Measurements from ENCODE around the gene ZBTB7C.

The ZBTB7C gene

GRCh38 chr18:48338915-48339314, 70.3 kb downstream of the ZBTB7C start (continued):
- TF ChIP-seq ZNF223 (tag by site-specific recombination; IDR thresholded peaks at IDR 0.05) (no peak), ZNF184 (tag by site-specific recombination; IDR thresholded peaks at IDR 0.05) (no peak), ZNF473 (tag by site-specific recombination; IDR thresholded peaks at IDR 0.05) (no peak), ZNF768 (tag by site-specific recombination; IDR thresholded peaks at IDR 0.05) (no peak), ZBTB6 (tag by site-specific recombination; IDR thresholded peaks at IDR 0.05) (no peak), GFI1B (tag by site-specific recombination; IDR thresholded peaks at IDR 0.05) (no peak)

DNA sequence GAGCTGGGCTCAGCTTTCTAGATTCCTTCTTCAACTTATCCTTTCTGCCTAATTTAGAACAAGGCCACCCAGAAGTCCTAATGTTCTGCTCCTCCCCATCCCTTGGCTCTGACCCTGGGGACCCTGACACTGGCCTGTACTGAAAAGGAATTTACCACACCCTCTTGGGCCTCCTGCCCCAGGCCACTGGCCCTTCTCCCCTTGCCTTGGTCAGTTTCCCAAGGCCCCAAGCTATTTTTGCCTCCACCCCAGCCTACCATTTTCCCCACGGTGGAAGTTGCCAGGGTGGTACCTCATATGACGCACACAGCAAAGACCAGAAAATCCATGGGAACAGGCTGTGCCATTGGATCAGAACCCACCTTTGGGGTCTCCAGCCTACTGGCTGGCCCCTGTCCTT, 72.1 kb downstream of the ZBTB7C start:
- TF ChIP-seq ZNF777 (tag by site-specific recombination; IDR thresholded peaks at IDR 0.05; ENCODE audit: borderline replicate concordance) (no peak), FEZF1 (tag by site-specific recombination; IDR thresholded peaks at IDR 0.05) (no peak), ZNF221 (tag by site-specific recombination; IDR thresholded peaks at IDR 0.05; ENCODE audit: borderline replicate concordance) (no peak), KLF10 (tag by site-specific recombination; IDR thresholded peaks at IDR 0.05) (no peak)
- TF ChIP-seq, protein P1, sequence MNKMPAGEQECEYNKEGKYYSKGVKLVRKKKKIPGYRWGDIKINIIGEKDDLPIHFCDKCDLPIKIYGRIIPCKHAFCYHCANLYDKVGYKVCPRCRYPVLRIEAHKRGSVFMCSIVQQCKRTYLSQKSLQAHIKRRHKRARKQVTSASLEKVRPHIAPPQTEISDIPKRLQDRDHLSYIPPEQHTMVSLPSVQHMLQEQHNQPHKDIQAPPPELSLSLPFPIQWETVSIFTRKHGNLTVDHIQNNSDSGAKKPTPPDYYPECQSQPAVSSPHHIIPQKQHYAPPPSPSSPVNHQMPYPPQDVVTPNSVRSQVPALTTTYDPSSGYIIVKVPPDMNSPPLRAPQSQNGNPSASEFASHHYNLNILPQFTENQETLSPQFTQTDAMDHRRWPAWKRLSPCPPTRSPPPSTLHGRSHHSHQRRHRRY (tag by site-specific recombination; IDR thresholded peaks at IDR 0.05): no peak
- Histone ChIP-seq H3K4me1 (ENCODE audit: control insufficient read depth, insufficient read depth, low read length) (no peaks in the 10 kb centered on the region), H3K36me3 (ENCODE audit: control insufficient read depth in 2 of 2, insufficient read depth in 1 of 2, low read length in 2 of 2) (no peaks in the 10 kb centered on the region), H3K4me3 (ENCODE audit: low read depth, low read length) (no peak overlapping the region), H3K27ac (ENCODE audit: extremely low read depth, low read depth, low read length) (no peak overlapping the region), H3K9me3 (ENCODE audit: control insufficient read depth, insufficient read depth, low read depth, low read length) (no peaks in the 10 kb centered on the region)
- ChIA-PET CTCF (interaction anchor here (0.6 to 1.0 kb wide), 3 partner anchors 109 to 331 kb away, joined by 3 read pairs; no protein-coding TSS in a partner anchor), POLR2A (no interaction called here)

DNA sequence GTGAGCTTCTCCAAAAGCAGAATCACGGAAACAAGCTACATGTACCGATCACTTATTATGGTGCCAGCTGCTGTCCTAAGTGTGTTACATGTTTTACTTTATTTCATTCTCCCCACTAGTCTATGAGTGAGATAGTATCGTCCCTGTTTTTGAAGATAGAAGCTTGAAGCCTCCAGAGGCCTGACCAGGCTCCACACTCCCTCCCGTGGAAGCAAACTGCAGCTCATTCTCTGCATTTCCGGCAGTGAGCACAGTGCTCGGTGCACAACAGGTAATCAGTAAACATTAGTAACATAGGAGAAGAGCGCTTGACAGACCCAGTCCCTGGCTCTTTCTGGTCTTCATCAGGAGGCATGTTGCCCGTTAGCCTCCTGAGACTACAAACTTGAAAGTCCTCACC, 72.9 kb downstream of the ZBTB7C start:
- Histone ChIP-seq H3K9me3 (ENCODE audit: control insufficient read depth, insufficient read depth, low read depth, low read length) (no peaks in the 10 kb centered on the region), H3K4me1 (ENCODE audit: control insufficient read depth, insufficient read depth, low read length) (no peaks in the 10 kb centered on the region), H3K27ac (ENCODE audit: extremely low read depth, low read depth, low read length) (no peak overlapping the region), H3K4me3 (ENCODE audit: low read depth, low read length) (no peak overlapping the region), H3K36me3 (ENCODE audit: control insufficient read depth in 2 of 2, insufficient read depth in 1 of 2, low read length in 2 of 2) (no peaks in the 10 kb centered on the region)
- POLR2A ChIA-PET: no interaction called here
- no peak for TF ChIP-seq ZNF510 (tag by site-specific recombination; IDR thresholded peaks at IDR 0.05; ENCODE audit: insufficient replicate concordance)
- no peak for TF ChIP-seq ZSCAN5A (tag by site-specific recombination; IDR thresholded peaks at IDR 0.05)
- no peak for TF ChIP-seq ZNF707 (tag by site-specific recombination; IDR thresholded peaks at IDR 0.05)
- TF ChIP-seq, protein P2, sequence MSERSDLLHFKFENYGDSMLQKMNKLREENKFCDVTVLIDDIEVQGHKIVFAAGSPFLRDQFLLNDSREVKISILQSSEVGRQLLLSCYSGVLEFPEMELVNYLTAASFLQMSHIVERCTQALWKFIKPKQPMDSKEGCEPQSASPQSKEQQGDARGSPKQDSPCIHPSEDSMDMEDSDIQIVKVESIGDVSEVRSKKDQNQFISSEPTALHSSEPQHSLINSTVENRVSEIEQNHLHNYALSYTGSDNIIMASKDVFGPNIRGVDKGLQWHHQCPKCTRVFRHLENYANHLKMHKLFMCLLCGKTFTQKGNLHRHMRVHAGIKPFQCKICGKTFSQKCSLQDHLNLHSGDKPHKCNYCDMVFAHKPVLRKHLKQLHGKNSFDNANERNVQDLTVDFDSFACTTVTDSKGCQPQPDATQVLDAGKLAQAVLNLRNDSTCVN (tag by site-specific recombination; optimal IDR thresholded peaks at IDR 0.05): no peak
- no peak for TF ChIP-seq TCF7L2 (IDR thresholded peaks at IDR 0.05; ENCODE audit: borderline replicate concordance, low read depth, low read length)
- TF ChIP-seq ZNF548 (tag by site-specific recombination; IDR thresholded peaks at IDR 0.05): no peak
- no peak for TF ChIP-seq ZBTB17 (tag by site-specific recombination; IDR thresholded peaks at IDR 0.05)
- TF ChIP-seq ZNF423 (tag by site-specific recombination; IDR thresholded peaks at IDR 0.05): no peak
- TF ChIP-seq MZF1 (tag by site-specific recombination; IDR thresholded peaks at IDR 0.05; ENCODE audit: borderline replicate concordance): no peak
- no peak for TF ChIP-seq ELK4 (IDR thresholded peaks at IDR 0.05; ENCODE audit: borderline replicate concordance, low read depth, low read length)
- no peak for TF ChIP-seq ZNF585B (tag by site-specific recombination; IDR thresholded peaks at IDR 0.05)
- TF ChIP-seq ZBTB8A (tag by site-specific recombination; IDR thresholded peaks at IDR 0.05): no peak
- no peak for TF ChIP-seq ZNF48 (tag by site-specific recombination; IDR thresholded peaks at IDR 0.05)
- CTCF ChIA-PET: interaction anchor here (0.7 kb wide), 1 partner anchor 109 kb away, joined by 3 read pairs; no protein-coding TSS in a partner anchor
